Measurements from ENCODE around the gene GPR89A.
"Not testable (repeated sequence)": the region's sequence is repeated elsewhere in the genome, so short reads cannot be mapped to it uniquely, and the experiment has no call there.

The GPR89A gene

DNA sequence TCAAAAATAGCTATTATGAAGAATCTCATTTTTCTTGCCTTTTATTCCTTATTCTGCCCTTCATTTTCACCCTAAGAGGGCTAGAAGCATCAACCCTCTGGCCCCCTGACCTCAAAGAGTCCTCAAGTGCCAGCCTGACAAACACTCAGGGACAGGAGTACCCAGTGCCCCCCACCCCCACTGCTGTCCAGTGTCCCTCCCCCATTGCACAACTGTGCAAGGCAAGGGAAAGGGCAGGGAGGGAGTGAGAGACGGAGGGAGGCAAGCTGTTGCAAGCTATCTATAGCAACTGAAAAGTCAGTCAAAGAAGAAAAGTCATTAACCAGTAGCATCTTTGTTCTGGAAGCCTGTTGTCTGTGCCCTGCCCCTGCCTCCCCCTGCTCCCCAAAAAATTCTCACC is 78.3 kb downstream of the GPR89A start:
- not testable (repeated sequence) for ATAC-seq (ENCODE audit: low read depth); DNase-seq (ENCODE audit: low spot score)

DNA sequence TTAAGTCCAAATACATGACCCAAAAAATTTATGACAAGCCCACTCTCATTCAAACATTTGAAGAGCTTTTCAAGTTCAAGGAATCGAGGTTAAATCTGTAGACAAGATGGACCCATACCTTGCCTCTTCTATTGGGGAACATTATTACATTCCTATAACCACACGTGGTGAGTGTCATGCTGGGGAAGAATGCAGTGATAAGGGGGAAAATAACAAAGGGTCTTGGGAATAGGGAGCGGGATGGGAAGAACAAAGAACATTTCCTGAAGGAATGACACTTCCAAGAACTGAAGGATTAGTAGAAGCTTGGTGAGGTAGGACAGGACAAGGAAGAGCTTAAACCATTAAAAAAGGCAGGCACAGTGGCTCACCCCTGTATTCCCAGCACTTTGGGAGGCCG is 80.5 kb downstream of the GPR89A start:
- no peak overlapping the region for H3K4me3 ChIP-seq (ENCODE audit: severe bottlenecking)
- ATAC-seq (ENCODE audit: low read depth) = no peak
- DNase-seq (ENCODE audit: low spot score) = no peak
- no peaks in the 10 kb centered on the region for H3K9me3 ChIP-seq (ENCODE audit: severe bottlenecking)
- no peak overlapping the region for H3K27ac ChIP-seq (ENCODE audit: poor library complexity, severe bottlenecking)
- TF ChIP-seq, protein P1, sequence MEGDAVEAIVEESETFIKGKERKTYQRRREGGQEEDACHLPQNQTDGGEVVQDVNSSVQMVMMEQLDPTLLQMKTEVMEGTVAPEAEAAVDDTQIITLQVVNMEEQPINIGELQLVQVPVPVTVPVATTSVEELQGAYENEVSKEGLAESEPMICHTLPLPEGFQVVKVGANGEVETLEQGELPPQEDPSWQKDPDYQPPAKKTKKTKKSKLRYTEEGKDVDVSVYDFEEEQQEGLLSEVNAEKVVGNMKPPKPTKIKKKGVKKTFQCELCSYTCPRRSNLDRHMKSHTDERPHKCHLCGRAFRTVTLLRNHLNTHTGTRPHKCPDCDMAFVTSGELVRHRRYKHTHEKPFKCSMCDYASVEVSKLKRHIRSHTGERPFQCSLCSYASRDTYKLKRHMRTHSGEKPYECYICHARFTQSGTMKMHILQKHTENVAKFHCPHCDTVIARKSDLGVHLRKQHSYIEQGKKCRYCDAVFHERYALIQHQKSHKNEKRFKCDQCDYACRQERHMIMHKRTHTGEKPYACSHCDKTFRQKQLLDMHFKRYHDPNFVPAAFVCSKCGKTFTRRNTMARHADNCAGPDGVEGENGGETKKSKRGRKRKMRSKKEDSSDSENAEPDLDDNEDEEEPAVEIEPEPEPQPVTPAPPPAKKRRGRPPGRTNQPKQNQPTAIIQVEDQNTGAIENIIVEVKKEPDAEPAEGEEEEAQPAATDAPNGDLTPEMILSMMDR (IDR thresholded peaks at IDR 0.05; ENCODE audit: poor library complexity, severe bottlenecking) = no peak
- H3K4me1 ChIP-seq (ENCODE audit: insufficient read depth, poor library complexity, severe bottlenecking) = peaks cover 16% of the 10 kb centered on the region
- H3K36me3 ChIP-seq (ENCODE audit: low read depth) = no peaks in the 10 kb centered on the region
- no peaks in the 10 kb centered on the region for H3K27me3 ChIP-seq (ENCODE audit: insufficient read depth, poor library complexity, severe bottlenecking)

More for the DNA sequence above, 78.3 kb downstream of the GPR89A start:
- not testable (repeated sequence) for H3K9me3 ChIP-seq (ENCODE audit: severe bottlenecking); H3K4me3 ChIP-seq (ENCODE audit: severe bottlenecking); H3K36me3 ChIP-seq (ENCODE audit: low read depth); H3K27me3 ChIP-seq (ENCODE audit: insufficient read depth, poor library complexity, severe bottlenecking)
- Histone ChIP-seq H3K27ac (ENCODE audit: poor library complexity, severe bottlenecking) (peak overlapping the region; percentile 51), H3K4me1 (ENCODE audit: insufficient read depth, poor library complexity, severe bottlenecking) (peaks cover 10% of the 10 kb centered on the region)

DNA sequence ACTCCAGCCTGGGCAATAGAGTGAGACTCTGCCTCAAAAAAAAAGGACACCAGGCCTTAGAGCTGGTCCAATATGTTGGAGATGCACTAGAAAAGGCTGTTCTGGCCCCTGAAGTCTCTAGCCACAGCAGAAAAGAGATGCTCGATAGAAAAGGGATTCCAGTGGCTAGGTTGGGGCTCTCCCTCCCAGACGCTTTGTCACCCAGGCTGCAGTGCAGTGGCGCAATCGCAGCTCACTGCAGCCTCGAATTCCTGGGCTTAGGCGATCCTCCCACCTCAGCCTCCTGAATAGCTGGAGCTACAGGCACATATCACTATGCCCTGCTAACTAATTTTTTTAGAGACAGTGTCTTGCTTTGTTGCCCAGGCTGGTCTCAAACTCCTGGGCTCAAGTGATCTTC is 81.1 kb downstream of the GPR89A start:
- Histone ChIP-seq H3K27ac (ENCODE audit: poor library complexity, severe bottlenecking) (no peak overlapping the region), H3K27me3 (ENCODE audit: insufficient read depth, poor library complexity, severe bottlenecking) (no peaks in the 10 kb centered on the region), H3K4me1 (ENCODE audit: insufficient read depth, poor library complexity, severe bottlenecking) (peaks cover 16% of the 10 kb centered on the region), H3K36me3 (ENCODE audit: low read depth) (no peaks in the 10 kb centered on the region), H3K9me3 (ENCODE audit: severe bottlenecking) (no peaks in the 10 kb centered on the region), H3K4me3 (ENCODE audit: severe bottlenecking) (no peak overlapping the region)
- ATAC-seq (ENCODE audit: low read depth) = no peak
- no peak for DNase-seq (ENCODE audit: low spot score)
- TF ChIP-seq, protein P1 (IDR thresholded peaks at IDR 0.05; ENCODE audit: poor library complexity, severe bottlenecking) = no peak

DNA sequence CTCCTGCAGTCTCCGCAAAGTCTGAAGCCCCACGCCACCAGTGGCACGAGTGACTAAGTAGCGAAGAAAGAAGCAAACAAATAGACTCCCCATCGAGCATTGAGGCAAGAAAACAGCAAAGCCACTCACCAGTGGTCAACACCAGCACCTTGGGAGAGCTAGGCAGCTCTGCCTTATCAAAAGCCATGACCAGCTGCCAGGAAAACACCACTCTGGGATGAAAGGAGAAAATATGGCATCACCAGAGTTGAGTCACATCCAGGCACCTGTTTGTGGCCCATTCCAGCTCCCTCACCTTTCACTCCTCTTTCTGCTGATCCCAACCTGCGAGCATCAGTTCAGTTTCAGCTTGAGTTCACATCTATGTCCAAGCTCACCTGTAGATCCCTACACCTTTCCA is 82.1 kb downstream of the GPR89A start:
- H3K27me3 ChIP-seq (ENCODE audit: insufficient read depth, poor library complexity, severe bottlenecking) = no peaks in the 10 kb centered on the region
- TF ChIP-seq, protein P1 (IDR thresholded peaks at IDR 0.05; ENCODE audit: poor library complexity, severe bottlenecking) = no peak
- peak overlapping the region; percentile 70 for H3K27ac ChIP-seq (ENCODE audit: poor library complexity, severe bottlenecking)
- no peaks in the 10 kb centered on the region for H3K36me3 ChIP-seq (ENCODE audit: low read depth)
- no peak for DNase-seq (ENCODE audit: low spot score)
- no peak overlapping the region for H3K4me3 ChIP-seq (ENCODE audit: severe bottlenecking)
- H3K9me3 ChIP-seq (ENCODE audit: severe bottlenecking) = no peaks in the 10 kb centered on the region
- no peak for ATAC-seq (ENCODE audit: low read depth)
- H3K4me1 ChIP-seq (ENCODE audit: insufficient read depth, poor library complexity, severe bottlenecking) = peaks cover 16% of the 10 kb centered on the region

DNA sequence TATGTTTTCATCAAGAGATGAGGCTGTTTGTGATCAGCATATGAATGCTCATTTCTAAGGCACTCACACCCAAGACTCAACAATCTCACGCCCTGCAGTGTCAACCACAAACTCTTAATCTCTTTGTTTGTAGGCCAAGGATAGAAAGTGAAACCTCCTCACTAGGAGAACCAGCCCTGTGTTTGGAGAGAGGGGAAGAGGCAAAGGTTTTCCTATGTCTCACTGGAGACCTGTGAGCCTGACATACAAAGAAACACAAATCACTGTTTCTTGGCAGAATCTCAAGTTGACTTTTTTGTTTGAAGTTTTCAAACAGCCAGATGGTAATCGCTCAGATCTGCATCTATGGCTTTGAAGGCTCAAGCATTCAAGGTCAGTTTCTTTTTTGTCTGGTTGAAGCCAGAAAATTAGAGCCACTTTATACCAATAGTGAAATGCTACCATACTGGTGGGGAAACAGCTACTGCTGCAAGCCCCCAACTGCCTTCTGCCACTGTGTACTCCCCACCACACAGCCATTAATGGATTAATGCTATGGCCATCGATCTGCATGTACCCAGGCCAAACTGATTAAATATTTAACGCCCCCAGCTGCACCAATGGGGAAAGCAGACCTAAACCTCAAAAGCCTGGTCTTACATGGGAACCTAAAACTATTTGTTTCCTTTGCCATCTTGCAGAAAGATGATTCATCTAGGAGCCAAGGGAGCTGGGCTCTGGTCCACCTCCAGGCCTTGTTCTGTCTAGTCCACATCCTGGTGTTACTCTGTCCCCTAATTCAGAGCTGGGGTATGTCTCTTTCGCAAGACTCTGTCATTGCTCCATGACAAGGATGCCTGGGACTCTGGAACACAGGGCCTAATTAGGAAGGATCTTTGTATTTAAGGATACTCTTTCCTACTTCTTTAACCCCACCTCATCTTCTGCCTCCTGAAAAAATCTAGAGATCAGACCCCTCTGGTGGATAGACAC is 83.1 kb downstream of the GPR89A start:
- TF ChIP-seq, protein P1 (IDR thresholded peaks at IDR 0.05; ENCODE audit: poor library complexity, severe bottlenecking) = no peak
- ATAC-seq (ENCODE audit: low read depth) = peak; percentile 62
- no peaks in the 10 kb centered on the region for H3K36me3 ChIP-seq (ENCODE audit: low read depth)
- no peaks in the 10 kb centered on the region for H3K27me3 ChIP-seq (ENCODE audit: insufficient read depth, poor library complexity, severe bottlenecking)
- H3K27ac ChIP-seq (ENCODE audit: poor library complexity, severe bottlenecking) = peak overlapping the region; percentile 70
- no peak overlapping the region for H3K4me3 ChIP-seq (ENCODE audit: severe bottlenecking)
- DNase-seq (ENCODE audit: low spot score) = no peak
- no peaks in the 10 kb centered on the region for H3K9me3 ChIP-seq (ENCODE audit: severe bottlenecking)
- H3K4me1 ChIP-seq (ENCODE audit: insufficient read depth, poor library complexity, severe bottlenecking) = peaks cover 16% of the 10 kb centered on the region
